Measurements from ENCODE around the gene PLXNC1.

The PLXNC1 gene

DNA sequence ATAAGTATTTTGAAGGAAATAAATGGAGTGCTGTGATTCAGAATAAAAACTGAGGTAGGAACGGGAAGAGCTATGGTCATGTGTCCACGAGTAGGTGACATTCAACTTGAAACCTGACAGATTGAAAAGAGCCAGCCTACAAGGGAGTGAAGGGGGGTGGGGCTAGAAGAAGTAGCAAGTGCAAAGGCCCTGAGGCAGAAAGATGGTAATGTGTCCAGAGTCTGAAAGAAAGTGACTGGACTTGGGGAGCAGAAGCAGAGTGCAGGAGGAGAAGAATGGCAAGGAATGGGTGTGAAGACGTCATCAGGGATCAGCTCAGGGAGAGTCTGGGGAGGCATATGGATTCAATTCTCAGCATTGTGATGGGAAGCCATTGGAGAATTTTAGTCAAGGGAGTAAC, 13.7 kb downstream of the PLXNC1 start:
- Histone ChIP-seq H3K36me3 (no peaks in the 10 kb centered on the region), H3K4me3 (no peak overlapping the region), H3K27ac (no peak overlapping the region), H3K4me1 (no peaks in the 10 kb centered on the region), H3K9me3 (no peaks in the 10 kb centered on the region), H3K27me3 (no peaks in the 10 kb centered on the region)
- intact Hi-C loops (cut with DNase I; ENCODE audit: low total_unique reads), result no loop called here
- no peak for DNase-seq
- TF ChIP-seq, protein P1, sequence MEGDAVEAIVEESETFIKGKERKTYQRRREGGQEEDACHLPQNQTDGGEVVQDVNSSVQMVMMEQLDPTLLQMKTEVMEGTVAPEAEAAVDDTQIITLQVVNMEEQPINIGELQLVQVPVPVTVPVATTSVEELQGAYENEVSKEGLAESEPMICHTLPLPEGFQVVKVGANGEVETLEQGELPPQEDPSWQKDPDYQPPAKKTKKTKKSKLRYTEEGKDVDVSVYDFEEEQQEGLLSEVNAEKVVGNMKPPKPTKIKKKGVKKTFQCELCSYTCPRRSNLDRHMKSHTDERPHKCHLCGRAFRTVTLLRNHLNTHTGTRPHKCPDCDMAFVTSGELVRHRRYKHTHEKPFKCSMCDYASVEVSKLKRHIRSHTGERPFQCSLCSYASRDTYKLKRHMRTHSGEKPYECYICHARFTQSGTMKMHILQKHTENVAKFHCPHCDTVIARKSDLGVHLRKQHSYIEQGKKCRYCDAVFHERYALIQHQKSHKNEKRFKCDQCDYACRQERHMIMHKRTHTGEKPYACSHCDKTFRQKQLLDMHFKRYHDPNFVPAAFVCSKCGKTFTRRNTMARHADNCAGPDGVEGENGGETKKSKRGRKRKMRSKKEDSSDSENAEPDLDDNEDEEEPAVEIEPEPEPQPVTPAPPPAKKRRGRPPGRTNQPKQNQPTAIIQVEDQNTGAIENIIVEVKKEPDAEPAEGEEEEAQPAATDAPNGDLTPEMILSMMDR (IDR thresholded peaks at IDR 0.05), result no peak

GRCh38 chr12:94163850-94164249, 15.5 kb downstream of the PLXNC1 start:
- no peak overlapping the region for H3K27ac ChIP-seq
- no peak overlapping the region for H3K4me3 ChIP-seq
- DNase-seq, result no peak
- intact Hi-C loops (cut with DNase I; ENCODE audit: low total_unique reads), result no loop called here
- H3K9me3 ChIP-seq, result no peaks in the 10 kb centered on the region
- H3K36me3 ChIP-seq, result no peaks in the 10 kb centered on the region
- H3K27me3 ChIP-seq, result no peaks in the 10 kb centered on the region
- H3K4me1 ChIP-seq, result no peaks in the 10 kb centered on the region
- TF ChIP-seq, protein P1 (IDR thresholded peaks at IDR 0.05), result no peak

GRCh38 chr12:94165138-94165537, 16.8 kb downstream of the PLXNC1 start:
- intact Hi-C loops (cut with DNase I; ENCODE audit: low total_unique reads), result no loop called here
- Histone ChIP-seq H3K9me3 (no peaks in the 10 kb centered on the region), H3K36me3 (no peaks in the 10 kb centered on the region), H3K4me3 (no peak overlapping the region), H3K27me3 (no peaks in the 10 kb centered on the region), H3K4me1 (no peaks in the 10 kb centered on the region), H3K27ac (no peak overlapping the region)
- no peak for DNase-seq
- TF ChIP-seq, protein P1 (IDR thresholded peaks at IDR 0.05), result no peak

GRCh38 chr12:94165670-94166364, 17.4 kb downstream of the PLXNC1 start:
- no peak for DNase-seq
- H3K4me3 ChIP-seq, result no peak overlapping the region
- intact Hi-C loops (cut with DNase I; ENCODE audit: low total_unique reads), result no loop called here
- no peaks in the 10 kb centered on the region for H3K4me1 ChIP-seq
- no peaks in the 10 kb centered on the region for H3K36me3 ChIP-seq
- TF ChIP-seq, protein P1 (IDR thresholded peaks at IDR 0.05), result no peak
- H3K27me3 ChIP-seq, result no peaks in the 10 kb centered on the region
- no peaks in the 10 kb centered on the region for H3K9me3 ChIP-seq
- no peak overlapping the region for H3K27ac ChIP-seq

GRCh38 chr12:94167071-94167755, 18.8 kb downstream of the PLXNC1 start:
- Histone ChIP-seq H3K4me3 (no peak overlapping the region), H3K4me1 (no peaks in the 10 kb centered on the region), H3K36me3 (no peaks in the 10 kb centered on the region), H3K9me3 (no peaks in the 10 kb centered on the region), H3K27ac (no peak overlapping the region), H3K27me3 (no peaks in the 10 kb centered on the region)
- DNase-seq, result no peak
- intact Hi-C loops (cut with DNase I; ENCODE audit: low total_unique reads), result no loop called here
- TF ChIP-seq, protein P1 (IDR thresholded peaks at IDR 0.05), result no peak

Data from tibial artery (tissue), 4 donors.